HepG2 (cell line): ENCODE measurements around the gene TXN. TPM values are rescaled to one million over a fixed set of nuclear protein-coding genes. Genes with fewer than 3 reads are reported as not detected.

Experiments used
- ARHGAP35 ChIP-seq: sonication (generic); formaldehyde crosslinking; IDR thresholded peaks from 2 replicates; pipeline ENCODE4 v1.9.0; 2022; ENCODE audit warnings: mild to moderate bottlenecking, inconsistent platforms, moderate library complexity, missing genetic modification reagents, borderline replicate concordance
- CBX1 ChIP-seq: IDR thresholded peaks from one replicate; pipeline ENCODE4 v1.6.1; 2016; ENCODE audit warnings: antibody characterized with exemption, low read depth
- CCAR2 ChIP-seq: fragments of 200-400 bp; formaldehyde crosslinking; optimal IDR thresholded peaks from 2 replicates; pipeline ENCODE3; 2018; ENCODE audit warnings: low read depth, mild to moderate bottlenecking, low read length, moderate library complexity
- EEA1 ChIP-seq: sonication (generic); formaldehyde crosslinking; IDR thresholded peaks from 2 replicates; pipeline ENCODE4 v1.5.1; 2020; ENCODE audit warnings: mild to moderate bottlenecking, missing genetic modification reagents, borderline replicate concordance
- FOXM1 ChIP-seq: sonication (generic); formaldehyde crosslinking; IDR thresholded peaks from 2 replicates; pipeline ENCODE4 v1.5.0; 2020; ENCODE audit warnings: missing genetic modification reagents
- MAFK ChIP-seq, 2 experiments: IDR thresholded peaks in 1 of 2; conservative IDR thresholded peaks in 1 of 2; 2 replicates each; pipeline ENCODE4 v1.6.1; 2011; ENCODE audit warnings: improper control_type of control experiment in 2 of 2, low read length in 2 of 2
- NBN ChIP-seq: fragments of 450-650 bp; conservative IDR thresholded peaks from 2 replicates; pipeline ENCODE4 v1.6.1; 2017
- PHF20 ChIP-seq: sonication (generic); formaldehyde crosslinking; IDR thresholded peaks from 2 replicates; pipeline ENCODE4 v1.5.0; 2020; ENCODE audit warnings: mild to moderate bottlenecking, missing genetic modification reagents
- POLR2A ChIP-seq, 2 experiments: IDR thresholded peaks; 2 replicates each; pipeline ENCODE4 v1.6.1; 2011; ENCODE audit warnings: low read depth in 2 of 2, low read length in 2 of 2, mild to moderate bottlenecking in 1 of 2, moderate library complexity in 1 of 2; ENCODE audit not compliant: insufficient read depth in 1 of 2
- RARA ChIP-seq: IDR thresholded peaks from 2 replicates; pipeline ENCODE4 v1.6.1; 2016; ENCODE audit warnings: missing genetic modification reagents, missing compliant biosample characterization
- SOX5 ChIP-seq: IDR thresholded peaks from 2 replicates; pipeline ENCODE4 v1.6.1; 2016; ENCODE audit warnings: borderline replicate concordance
- SP4 ChIP-seq: sonication (generic); formaldehyde crosslinking; IDR thresholded peaks from 2 replicates; pipeline ENCODE4 v1.8.1; 2023; ENCODE audit warnings: mild to moderate bottlenecking, missing genetic modification reagents
- TAF1 ChIP-seq: sonication (generic); formaldehyde crosslinking; IDR thresholded peaks from 2 replicates; pipeline ENCODE4 v1.4.0; 2020; ENCODE audit warnings: missing genetic modification reagents
- ZBTB1 ChIP-seq: sonication (generic); formaldehyde crosslinking; IDR thresholded peaks from 2 replicates; pipeline ENCODE4 v1.4.0; 2020; ENCODE audit warnings: missing genetic modification reagents, borderline replicate concordance
- ZC3H13 ChIP-seq: sonication (generic); formaldehyde crosslinking; IDR thresholded peaks from 2 replicates; pipeline ENCODE4 v1.8.1; 2023; ENCODE audit warnings: mild to moderate bottlenecking, missing genetic modification reagents, moderate library complexity
- ZFYVE20 ChIP-seq: sonication (generic); formaldehyde crosslinking; IDR thresholded peaks from 2 replicates; pipeline ENCODE4 v1.8.0; 2023; ENCODE audit warnings: low read depth, mild to moderate bottlenecking, moderate library complexity, missing genetic modification reagents, borderline replicate concordance
- ZNF546 ChIP-seq: sonication (generic); formaldehyde crosslinking; conservative IDR thresholded peaks from 2 replicates; pipeline ENCODE4 v1.8.1; 2023; ENCODE audit warnings: mild to moderate bottlenecking, missing genetic modification reagents
- ZNF879 ChIP-seq: sonication (generic); formaldehyde crosslinking; IDR thresholded peaks from 2 replicates; pipeline ENCODE4 v1.8.1; 2023; ENCODE audit warnings: missing genetic modification reagents
- polyA plus RNA-seq, 8 experiments: library from polyadenylated mRNA; depleted of rRNA in 3 of 8; stranded (reverse) in 7 of 8; unstranded in 1 of 8; fragments of >200 nt; fragmentation: Illumina TruSeq in 4 of 8; extraction: Trizol in 4 of 8; gene quantifications; 2 replicates each; pipeline versions ENCODE4 v1.2.1 to v1.2.3, GENCODE V29; 2011 to 2016; ENCODE audit warnings: low read depth in 4 of 8, missing spikeins in 1 of 8, mixed read lengths in 1 of 8; ENCODE audit not compliant: insufficient read depth in 1 of 8
- total RNA-seq, 5 experiments: library from RNA; depleted of rRNA; stranded (reverse); fragments of >200 nt; fragmentation: Illumina TruSeq; extraction: Trizol; gene quantifications; 2 replicates each; pipeline ENCODE4 v1.2.3, GENCODE V29; 2016; ENCODE audit warnings: low read depth in 1 of 5
- TF ChIP-seq, protein P1 (sequence below): sonication (generic); formaldehyde crosslinking; IDR thresholded peaks from 2 replicates; pipeline ENCODE4 v1.5.0; 2020; ENCODE audit warnings: missing genetic modification reagents
- TF ChIP-seq, protein P2 (sequence below): sonication (generic); formaldehyde crosslinking; IDR thresholded peaks from 2 replicates; pipeline ENCODE4 v1.4.0; 2020; ENCODE audit warnings: missing genetic modification reagents
- TF ChIP-seq, protein P3 (sequence below): sonication (generic); formaldehyde crosslinking; IDR thresholded peaks from 2 replicates; pipeline ENCODE4 v1.5.0; 2020; ENCODE audit warnings: missing genetic modification reagents, mild to moderate bottlenecking, borderline replicate concordance
- TF ChIP-seq, protein P4 (sequence below): sonication (generic); formaldehyde crosslinking; IDR thresholded peaks from 2 replicates; pipeline ENCODE4 v1.9.0; 2022; ENCODE audit warnings: low read depth, missing genetic modification reagents

Gene TXN
- total and polyA plus RNA-seq, 2 of the 13 experiments (the other 11 are each of a cell fraction or from before 2014, with no cell fraction given) = 364 to 470 TPM

DNA sequence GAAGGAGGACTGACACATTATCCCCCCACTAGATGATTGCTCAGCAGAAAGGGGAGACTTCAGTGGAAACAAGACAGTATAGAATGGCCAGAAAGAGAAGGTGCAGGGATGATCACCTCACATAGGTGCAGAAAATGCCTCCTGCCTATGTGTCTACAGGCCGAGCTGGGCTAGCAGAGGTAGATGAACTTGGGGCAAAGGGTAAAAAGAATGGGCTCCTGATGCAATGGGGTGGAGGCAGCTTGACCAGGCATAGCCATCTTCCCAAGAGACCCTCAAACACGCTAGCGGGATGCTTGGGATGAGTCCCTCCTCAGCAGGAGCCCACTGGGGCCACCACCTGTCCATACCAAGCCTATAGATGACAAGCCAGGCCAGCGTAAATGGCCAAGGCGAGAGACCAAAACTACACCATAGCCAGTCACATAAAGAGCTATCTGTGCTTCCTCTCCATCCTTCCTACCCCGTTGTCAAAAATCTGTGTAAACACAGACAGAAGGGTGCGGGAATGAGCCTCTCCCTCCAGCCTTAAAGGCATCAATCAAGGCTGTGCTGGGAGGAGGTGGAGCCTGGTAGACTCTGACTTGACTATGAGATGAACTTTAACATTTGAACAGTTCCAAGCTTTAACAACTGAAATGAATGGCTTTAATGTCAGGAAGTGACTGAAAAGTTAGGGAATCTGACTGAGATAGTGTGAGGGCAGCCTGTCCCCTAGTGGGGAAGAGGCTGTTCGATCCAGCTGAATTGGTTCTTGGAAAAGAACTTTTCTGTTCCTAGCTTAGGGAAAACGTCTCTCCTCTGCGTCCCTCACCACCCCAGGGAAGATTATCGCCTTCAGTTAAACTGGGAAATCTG, 58.7 kb downstream of the TXN start (continued):
- no peak for TF ChIP-seq ZNF546 (CRISPR knock-in tag)
- TF ChIP-seq ZBTB1 = no peak
- no peak for TF ChIP-seq MAFK (conservative IDR thresholded peaks at IDR 0.05 in 1 of 2, IDR thresholded peaks at IDR 0.05 in 1 of 2; ENCODE audit: low read length in 2 of 2)
- TF ChIP-seq FOXM1 (CRISPR knock-in tag) = no peak
- TF ChIP-seq, protein P1, sequence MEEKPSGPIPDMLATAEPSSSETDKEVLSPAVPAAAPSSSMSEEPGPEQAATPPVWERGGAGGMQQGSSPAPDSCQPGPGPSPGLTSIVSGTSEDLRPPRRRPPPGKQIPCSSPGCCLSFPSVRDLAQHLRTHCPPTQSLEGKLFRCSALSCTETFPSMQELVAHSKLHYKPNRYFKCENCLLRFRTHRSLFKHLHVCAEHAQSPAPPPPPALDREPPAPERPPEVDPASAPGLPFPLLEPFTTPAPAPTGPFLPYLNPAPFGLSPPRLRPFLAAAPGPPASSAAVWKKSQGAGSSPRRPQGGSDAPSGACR (CRISPR knock-in tag) = no peak
- TF ChIP-seq, protein P2, sequence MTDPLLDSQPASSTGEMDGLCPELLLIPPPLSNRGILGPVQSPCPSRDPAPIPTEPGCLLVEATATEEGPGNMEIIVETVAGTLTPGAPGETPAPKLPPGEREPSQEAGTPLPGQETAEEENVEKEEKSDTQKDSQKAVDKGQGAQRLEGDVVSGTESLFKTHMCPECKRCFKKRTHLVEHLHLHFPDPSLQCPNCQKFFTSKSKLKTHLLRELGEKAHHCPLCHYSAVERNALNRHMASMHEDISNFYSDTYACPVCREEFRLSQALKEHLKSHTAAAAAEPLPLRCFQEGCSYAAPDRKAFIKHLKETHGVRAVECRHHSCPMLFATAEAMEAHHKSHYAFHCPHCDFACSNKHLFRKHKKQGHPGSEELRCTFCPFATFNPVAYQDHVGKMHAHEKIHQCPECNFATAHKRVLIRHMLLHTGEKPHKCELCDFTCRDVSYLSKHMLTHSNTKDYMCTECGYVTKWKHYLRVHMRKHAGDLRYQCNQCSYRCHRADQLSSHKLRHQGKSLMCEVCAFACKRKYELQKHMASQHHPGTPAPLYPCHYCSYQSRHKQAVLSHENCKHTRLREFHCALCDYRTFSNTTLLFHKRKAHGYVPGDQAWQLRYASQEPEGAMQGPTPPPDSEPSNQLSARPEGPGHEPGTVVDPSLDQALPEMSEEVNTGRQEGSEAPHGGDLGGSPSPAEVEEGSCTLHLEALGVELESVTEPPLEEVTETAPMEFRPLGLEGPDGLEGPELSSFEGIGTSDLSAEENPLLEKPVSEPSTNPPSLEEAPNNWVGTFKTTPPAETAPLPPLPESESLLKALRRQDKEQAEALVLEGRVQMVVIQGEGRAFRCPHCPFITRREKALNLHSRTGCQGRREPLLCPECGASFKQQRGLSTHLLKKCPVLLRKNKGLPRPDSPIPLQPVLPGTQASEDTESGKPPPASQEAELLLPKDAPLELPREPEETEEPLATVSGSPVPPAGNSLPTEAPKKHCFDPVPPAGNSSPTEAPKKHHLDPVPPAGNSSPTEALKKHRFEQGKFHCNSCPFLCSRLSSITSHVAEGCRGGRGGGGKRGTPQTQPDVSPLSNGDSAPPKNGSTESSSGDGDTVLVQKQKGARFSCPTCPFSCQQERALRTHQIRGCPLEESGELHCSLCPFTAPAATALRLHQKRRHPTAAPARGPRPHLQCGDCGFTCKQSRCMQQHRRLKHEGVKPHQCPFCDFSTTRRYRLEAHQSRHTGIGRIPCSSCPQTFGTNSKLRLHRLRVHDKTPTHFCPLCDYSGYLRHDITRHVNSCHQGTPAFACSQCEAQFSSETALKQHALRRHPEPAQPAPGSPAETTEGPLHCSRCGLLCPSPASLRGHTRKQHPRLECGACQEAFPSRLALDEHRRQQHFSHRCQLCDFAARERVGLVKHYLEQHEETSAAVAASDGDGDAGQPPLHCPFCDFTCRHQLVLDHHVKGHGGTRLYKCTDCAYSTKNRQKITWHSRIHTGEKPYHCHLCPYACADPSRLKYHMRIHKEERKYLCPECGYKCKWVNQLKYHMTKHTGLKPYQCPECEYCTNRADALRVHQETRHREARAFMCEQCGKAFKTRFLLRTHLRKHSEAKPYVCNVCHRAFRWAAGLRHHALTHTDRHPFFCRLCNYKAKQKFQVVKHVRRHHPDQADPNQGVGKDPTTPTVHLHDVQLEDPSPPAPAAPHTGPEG = no peak
- no peak for TF ChIP-seq ZFYVE20
- TF ChIP-seq SOX5 (CRISPR knock-in tag) = peak; percentile 58; the same call in 1 of the 2 replicates
- TF ChIP-seq NBN = no peak
- TF ChIP-seq ZNF879 (CRISPR knock-in tag) = no peak
- TF ChIP-seq SP4 = peak; percentile 14; the same call in 1 of the 2 replicates
- TF ChIP-seq CCAR2 = no peak
- no peak for TF ChIP-seq PHF20
- no peak for TF ChIP-seq POLR2A (IDR thresholded peaks at IDR 0.05; ENCODE audit: insufficient read depth in 1 of 2, low read depth in 2 of 2, low read length in 2 of 2)
- TF ChIP-seq EEA1 (CRISPR knock-in tag) = no peak
- TF ChIP-seq, protein P3, sequence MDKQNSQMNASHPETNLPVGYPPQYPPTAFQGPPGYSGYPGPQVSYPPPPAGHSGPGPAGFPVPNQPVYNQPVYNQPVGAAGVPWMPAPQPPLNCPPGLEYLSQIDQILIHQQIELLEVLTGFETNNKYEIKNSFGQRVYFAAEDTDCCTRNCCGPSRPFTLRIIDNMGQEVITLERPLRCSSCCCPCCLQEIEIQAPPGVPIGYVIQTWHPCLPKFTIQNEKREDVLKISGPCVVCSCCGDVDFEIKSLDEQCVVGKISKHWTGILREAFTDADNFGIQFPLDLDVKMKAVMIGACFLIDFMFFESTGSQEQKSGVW (CRISPR knock-in tag) = no peak
- TF ChIP-seq ARHGAP35 (CRISPR knock-in tag) = no peak
- TF ChIP-seq RARA (CRISPR knock-in tag) = peak; percentile 54
- TF ChIP-seq, protein P4, sequence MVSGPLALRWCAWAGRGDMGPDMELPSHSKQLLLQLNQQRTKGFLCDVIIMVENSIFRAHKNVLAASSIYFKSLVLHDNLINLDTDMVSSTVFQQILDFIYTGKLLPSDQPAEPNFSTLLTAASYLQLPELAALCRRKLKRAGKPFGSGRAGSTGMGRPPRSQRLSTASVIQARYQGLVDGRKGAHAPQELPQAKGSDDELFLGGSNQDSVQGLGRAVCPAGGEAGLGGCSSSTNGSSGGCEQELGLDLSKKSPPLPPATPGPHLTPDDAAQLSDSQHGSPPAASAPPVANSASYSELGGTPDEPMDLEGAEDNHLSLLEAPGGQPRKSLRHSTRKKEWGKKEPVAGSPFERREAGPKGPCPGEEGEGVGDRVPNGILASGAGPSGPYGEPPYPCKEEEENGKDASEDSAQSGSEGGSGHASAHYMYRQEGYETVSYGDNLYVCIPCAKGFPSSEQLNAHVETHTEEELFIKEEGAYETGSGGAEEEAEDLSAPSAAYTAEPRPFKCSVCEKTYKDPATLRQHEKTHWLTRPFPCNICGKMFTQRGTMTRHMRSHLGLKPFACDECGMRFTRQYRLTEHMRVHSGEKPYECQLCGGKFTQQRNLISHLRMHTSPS = no peak
- TF ChIP-seq ZC3H13 = no peak
- TF ChIP-seq CBX1 = no peak
- no peak for TF ChIP-seq TAF1
